NCI-H345 treated with DMSO at 0.1 percent for 48 hours (cell line): ENCODE data around the gene NOTUM.

ENCODE experiments used
- DNase-seq: peaks from one replicate; lab custom pipeline; 2025; ENCODE audit not compliant: unreplicated experiment; lab: John Stamatoyannopoulos, UW

Gene NOTUM

DNA sequence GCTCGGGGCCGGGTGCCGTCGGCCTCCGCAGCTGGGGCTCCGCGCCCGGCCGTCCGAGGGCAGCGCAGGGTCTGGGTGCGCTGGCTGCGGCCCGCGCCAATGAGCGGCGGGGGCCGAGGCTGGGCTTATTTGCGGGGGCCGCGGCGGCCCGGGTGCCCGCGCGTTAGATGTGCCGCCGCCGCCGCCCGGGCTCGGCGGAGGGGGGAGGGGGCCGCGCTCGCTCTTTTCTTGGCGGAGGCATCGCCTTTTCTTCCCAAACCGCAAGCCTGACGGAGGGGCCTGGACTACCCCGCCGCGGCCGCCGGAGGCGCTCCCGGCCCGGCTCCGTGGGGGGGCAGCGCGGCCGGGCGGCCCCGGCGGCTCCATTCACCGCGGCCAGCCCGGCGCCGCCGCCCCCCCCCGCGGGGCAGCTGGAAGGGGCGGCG is at the start of gene NOTUM:
Gene NOTUM, minus strand, starts transcription at position 101 of the 425 bp plus-strand sequence. CDS start 278 bp downstream, outside the sequence.
- DNase-seq = no peak

DNA sequence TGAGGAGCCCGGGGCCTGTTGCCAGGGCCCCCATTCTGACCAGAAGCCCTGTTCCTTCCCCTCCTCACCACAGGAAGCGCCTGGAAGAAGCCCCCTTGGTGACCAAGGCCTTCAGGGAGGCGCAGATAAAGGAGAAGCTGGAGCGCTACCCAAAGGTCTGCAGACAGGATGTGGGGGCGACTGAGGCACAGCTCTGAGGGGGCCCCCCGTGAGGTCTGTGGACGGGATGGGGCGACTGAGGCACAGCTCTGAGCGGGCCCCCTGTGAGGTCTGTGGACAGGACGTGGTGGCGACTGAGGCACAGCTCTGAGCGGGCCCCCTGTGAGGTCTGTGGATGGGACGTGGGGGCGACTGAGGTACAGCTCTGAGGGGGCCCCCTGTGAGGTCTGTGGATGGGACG is 48.4 kb upstream of the NOTUM start:
- no peak for DNase-seq

DNA sequence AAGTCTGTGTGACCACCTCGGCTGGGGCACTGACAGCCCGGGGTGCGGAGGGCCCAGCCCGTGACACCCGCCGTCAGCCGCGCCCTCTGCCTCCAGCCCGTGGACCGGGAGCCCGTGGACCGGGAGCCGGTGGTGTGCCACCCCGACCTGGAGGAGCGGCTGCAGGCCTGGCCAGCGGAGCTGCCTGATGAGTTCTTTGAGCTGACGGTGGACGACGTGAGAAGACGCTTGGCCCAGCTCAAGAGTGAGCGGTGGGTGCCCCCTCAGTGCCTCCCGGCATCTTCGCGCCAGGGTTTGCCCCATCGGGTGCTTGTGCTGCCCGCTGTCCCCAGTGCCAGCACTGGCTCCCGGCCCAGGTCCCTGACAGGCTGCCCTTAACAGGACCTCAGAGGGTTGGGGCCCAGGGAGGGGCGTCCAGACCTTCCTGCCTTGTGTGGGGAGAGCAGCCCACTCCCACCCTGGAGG is 48.0 kb upstream of the NOTUM start:
- DNase-seq = no peak

DNA sequence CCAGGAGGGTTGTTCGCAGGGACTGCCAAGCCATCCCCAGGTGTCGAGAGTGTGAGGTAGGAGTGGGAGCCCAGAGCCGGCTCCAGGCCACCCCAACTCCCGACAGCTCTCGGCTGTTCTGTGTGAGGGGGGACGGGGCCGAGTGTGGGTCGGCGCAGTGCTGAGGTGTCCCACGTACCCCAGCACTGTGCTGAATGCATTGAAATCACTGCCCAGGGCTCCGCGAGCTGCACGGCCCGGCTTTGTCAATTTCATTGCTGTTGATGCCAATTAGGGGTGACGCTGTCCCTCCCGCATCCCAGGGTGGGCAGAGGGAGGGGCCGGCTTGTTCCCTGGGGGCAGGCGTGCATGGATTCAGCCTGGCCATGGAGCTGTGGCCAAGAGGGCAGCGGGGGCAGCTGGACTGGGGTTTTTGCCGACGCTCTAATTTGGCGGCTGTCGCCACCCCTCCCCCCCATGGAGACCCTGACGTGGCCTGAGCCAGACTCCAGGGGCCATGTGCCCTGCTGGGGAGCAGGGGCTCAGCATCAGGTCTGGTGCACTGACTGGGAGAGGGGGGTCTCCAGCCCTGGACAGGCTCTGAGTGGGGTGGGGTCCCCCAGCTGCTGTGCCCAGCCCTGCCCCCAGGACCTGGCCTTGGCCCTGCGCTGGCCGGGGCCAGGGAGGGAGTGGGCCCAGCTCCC is 47.4 kb upstream of the NOTUM start:
- DNase-seq = no peak

DNA sequence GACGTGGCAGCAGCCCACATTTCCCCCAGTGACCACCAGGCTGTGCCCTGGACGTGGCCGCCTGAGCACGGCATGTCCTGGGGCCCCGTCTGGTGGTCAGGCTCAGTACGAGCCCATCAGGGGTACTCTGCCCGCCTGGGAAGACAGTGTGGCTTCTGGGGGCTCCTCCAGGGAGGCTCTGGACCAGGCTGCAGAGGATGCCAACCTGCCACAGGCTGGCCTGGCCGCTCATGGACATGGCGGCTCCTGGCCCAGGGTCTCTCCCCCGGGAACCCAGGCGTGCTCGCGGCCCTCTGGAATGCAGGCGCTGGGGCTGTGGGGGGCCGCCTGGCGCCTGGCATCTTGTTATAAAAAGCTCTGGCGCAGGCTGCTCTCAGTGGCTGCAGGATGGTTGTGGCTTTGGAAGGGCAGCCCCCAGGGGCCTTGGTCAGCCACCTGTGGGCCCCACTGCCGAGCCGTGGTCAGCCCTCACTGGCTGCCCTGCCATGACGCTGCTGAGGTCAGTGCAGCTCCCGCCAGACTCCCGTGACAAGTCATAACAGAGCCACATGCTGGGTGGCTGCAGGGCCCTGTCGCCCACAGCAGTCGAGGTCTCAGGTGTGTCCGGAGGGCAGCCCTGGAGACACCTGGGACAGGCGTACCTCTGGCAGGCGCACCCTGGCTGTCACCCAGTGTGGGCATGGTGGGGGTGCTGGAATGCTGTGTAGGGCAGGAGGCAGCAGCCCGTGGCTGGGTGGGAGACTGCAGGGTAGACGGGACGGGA is 46.7 kb upstream of the NOTUM start:
- DNase-seq = no peak

DNA sequence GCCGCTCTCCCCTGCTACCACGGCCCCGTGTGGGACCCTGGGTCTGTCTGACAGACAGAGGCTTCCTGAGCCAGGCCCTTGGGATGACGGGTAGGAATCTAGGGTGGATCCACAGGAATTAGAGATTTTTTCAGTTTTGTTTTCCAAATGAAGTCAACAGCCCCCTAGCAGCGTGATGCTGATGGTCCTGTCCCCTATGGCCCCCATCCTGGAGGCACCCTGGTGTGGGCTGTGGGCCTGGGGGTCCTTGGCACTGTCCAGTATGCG is 46.2 kb upstream of the NOTUM start:
- DNase-seq = no peak

DNA sequence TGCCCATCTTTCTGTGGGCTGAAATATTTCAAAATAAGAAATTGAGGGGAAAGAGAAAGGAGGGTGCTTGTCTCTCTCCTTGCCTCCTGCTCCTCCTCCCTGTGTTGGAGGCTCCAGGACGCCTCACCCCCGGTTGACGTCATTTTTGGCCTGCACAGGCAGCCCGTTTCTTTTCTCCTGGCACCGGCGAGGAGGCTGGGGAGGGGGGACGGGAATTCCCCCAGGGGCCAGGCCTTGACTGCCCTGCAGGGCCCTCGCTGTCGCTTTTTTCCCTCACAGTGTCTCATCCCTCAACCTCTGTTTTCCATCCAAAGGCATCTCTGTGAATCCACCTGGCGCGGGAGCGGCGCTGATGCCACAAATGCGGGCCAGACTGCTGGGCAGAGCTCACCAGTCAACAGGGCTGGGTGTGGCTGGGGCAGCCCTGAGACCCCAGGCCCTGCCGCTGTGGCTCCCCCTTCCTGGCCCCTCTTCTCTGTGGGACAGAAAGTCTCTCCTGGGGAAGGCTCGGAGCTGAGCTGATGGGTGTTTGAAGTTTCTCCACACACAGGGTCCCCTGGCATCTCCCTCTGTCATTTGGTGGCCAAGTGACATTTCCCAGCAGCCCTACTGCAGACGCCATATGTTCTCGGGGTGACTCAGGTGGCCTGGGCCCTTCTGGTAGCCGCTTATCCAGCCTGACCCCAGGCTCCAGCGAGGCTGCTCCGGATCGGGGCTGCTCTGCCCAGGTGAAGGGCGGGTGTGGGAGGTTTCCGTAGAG is 45.7 kb upstream of the NOTUM start:
- DNase-seq = no peak

DNA sequence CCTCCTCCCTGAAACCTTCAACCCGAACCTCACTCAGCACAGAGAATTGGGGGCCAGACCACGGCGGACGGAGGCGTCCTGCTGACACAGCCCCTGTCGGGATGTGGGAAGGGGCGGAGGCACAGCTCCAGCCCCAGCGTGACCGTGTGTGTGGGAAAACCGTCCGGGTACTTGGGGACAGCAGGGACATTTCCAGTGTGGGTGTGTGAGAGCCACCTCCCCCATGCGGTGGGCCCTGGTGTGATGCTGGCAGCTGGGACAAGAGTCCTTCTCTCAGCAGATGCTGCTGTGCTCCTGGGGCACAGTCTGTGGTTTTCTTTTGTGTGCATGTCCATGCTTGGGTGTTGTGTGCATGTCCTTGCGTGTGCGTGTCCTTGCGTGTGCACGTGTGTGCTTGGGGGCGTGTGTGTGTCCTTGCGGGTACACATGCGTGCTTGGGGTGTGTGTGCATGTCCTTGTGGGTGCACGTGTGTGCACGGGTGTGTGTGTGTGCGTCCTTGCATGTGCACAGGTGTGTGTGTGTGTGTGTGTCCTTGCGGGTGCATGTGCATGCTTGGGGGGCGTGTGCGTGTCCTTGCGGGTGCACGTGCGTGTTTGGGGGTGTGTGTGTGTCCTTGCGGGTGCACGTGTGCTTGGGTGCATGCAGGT is 44.8 kb upstream of the NOTUM start:
- DNase-seq = no peak

DNA sequence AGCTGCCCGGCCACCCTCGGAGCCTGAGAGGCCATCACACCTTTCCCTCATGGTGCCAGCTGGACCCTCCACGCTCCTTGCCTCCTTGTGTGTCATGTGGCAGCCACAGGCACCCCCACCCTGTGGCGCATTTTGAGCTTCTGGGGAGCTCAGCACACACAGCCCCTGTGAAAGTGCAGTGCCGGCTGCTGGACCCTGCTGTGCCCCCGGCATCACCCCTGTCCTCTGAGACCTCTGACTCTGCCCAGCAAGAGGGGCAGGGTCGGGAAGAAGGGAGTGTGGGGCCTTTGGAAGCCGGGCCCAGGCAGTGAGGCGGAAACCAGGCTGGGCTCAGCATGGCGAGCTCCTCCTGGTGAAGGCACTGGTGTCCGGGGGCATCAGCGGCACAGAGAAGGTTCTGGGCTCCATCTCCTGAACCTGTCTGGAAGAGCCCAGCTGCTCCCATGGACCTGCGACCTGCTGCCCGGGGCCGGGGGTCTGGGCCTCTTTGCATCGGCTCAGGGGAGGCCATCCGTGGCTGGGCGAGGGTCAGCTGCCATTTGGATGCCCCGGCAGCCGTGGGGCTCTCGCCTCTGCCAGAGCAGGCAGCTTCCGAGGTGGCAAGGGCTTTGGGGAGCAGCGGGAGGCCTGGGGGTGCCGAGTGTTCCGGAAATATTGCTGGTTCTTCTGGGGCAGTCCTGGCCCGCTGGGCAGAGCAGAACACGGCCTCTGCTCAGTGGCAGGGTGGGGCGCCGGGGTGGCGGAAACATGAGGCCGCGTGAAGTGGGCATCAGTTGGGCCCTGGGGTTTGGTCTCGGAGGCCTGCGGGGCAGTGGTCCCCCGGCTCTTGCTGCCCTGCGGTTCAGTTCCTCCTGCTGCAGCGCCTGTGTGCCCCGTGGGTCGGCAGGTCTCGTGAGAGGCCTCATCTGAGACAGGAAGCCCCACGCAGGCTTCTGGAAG is 43.8 kb upstream of the NOTUM start:
- DNase-seq = no peak

DNA sequence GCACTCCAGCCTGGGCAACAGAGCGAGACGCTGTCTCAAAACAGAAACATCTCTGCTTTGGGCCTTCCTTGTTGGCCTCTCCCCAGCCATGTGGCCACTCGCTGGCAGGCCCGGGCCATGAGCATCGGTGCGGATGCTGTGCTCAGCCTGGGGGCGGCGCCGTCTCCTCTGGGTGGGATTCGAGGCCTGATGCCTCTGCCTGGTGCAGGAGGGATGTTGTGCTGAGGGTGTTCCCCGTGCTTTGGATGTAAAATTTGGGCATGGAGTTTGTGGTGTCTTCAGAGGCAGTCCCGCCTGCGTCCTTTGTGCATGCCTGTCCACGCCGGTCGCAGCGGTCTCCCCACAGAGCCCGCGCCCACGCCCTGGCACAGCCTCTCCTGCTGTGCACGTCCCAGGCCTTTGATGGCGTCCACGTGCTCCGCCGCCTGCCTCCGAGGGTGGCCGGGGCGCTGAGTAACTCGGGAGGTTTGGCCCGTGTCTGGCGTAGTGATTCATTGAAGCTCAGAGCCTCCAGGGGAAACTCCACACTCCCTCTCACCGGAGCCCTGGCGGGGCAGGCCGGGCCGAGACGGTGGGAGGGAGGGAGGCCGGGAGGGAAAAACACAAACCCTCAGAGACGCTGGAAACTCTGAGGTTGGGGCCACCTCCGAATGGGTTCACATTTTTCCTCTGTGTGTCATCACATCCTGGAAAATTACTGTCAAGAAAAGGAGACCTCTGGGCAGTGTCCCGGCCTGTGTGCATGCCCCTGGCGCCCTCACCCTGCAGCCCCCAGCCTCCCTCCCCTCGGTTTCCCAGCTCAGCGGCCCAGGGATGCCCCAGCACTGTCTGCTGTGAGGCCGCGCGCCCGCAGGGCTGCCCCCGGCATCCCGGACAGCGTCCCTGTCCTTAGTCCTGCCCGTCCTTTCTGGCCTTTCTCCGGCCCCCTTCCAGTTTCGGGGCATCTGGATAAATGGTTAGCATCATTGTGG is 42.7 kb upstream of the NOTUM start:
- no peak for DNase-seq

DNA sequence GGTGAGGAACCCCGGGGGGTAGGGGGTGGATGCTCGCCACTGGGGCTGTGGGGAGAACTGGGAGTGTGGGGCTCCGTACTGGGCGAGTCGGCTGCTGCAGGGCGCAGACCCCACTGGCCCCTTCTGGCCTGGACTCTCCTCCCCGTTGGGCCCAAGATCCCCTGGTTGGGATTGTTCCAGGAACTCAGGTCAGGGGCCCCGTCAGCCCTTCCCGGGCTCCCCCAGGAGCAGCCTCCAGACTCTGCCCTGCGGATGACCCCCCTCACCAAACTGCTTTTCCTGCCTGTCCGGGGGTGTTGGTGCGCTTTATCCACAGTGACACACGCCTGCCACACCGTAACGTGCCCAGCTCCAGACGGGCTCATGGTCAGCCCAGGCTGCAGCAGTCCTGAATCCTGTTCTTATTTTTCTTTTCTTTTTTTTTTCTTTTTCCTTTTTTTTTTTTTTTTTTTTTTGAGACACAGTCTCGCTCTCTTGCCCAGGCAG is 40.6 kb upstream of the NOTUM start:
- DNase-seq = no peak

DNA sequence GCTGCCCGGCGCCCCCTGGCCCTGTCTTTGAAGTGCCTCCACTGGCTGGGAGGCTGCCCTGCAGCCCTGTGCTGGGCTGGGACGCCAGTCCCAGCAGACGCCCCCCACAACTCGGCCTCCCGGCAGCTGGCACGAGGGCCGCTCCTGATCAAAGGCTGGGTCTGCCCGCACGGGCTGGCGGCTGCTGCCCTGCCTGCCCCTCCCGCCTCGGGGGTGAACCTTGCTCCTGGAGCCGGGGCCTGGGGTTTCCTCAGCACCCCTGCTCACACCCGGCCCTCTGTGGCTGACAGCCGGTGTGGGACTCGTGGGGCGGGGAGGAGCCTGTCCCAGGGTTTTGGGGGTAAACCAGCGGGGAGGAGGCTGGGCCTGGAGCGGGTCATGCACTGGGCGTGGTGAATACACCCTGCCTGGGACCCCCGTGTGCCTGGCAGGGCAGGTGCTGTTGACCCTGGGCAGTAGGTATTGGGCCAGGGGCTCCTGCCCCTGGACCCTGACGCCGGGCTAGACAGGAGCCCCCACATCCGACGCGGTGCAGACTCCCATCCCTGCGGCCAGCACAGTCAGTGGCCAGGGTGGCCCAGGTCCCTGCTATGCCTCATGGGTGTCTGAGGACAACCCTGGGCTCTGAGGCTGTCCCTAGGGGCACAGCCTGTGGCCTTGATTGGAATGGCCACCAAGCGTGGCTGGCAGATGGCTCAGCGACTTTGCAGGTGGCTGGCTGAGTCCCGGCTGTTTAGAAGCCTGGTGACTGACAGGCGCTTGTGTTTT is 40.0 kb upstream of the NOTUM start:
- no peak for DNase-seq

DNA sequence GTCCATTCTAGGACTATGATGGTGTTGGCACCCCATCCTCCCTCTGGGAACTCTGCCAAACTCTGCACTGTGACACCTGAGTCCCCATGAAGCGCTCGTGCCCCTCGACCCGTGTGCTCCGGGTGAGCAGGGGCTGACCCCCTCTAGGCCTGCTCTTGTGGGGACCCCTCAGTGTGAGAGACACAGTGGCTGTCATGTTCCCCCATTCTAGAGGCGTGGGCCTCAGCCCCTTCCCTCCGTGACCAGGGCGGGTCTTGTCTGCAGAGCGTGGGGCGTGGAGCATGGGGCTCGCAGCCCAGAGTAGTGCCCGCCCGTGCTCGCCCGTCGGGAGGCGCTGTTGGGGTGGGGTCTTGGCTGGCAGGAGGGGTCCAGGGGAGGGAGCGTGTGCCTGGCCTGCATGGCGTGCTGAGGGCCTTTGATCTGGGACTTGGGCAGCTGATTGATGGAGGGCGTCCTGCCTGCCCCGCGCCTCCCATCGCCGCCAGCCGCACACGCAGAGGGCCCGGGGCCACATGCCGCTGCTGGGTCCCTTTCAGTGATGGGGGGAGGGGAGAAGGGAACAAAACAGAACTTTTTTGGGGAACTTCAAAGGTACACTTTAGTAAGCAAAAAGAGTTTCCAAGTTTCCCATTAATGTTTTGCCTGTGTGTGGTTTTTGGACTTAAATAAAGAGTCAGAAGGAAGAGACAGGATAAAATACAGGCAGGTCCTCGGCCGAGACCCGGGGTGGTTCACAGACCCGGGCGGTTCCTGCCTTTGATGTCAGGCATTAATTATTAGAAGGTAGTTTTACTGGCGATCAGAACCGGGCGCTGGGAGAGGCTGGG is 39.2 kb upstream of the NOTUM start:
- no peak for DNase-seq

DNA sequence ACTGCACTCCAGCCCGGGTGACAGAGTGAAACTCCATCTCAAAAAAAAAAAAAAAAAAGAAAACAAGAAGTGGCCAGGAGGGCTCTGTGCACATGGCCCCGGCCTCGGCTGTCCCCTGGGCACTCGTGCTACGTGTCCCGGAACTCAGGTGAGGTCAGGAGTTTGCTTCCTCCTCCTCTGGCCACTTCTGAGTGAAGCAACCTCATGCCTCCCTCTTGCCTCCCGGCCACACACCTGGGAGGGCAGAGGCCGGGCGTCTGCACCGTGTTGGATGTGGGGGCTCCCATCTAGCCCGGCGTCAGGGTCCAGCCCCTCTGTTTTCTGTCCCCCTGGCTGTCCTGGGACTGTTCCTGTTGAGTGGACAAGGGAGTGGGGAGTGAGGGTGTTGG is 38.6 kb upstream of the NOTUM start:
- no peak for DNase-seq

DNA sequence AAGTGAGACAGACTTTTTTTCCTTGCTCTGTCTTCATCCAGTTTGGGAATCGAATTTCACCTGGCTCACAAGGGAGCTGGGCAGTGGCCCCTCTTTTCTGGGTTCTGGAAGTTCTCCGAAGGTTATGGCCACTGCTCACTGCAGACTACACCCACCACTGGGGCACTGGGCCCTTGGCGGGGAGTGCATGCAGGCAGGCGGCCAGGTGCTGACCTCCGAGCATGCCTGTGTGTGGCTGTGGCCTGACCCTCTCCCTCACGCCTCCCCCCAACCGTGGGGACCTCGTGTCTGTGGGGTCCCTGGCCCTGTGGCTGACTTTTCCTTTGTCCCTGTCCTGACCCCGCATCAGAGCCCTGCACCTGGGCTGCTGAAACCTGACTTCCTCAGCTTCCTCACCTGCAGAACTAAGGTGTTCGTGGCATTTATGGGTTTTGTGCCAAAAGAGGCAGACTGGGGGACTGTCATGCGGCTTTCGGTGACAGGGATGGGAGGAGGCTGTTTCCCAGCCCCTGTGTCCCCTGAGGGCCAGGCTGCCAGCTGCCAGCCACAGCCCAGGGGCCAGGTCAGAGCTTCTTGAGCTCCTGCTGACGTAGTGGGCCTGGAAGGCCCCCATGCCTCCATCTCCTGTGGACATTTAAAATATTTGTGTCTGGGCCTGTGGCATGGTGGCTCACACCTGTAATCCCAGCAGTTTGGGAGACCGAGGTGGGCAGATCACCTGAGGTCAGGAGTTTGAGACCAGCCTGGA is 37.9 kb upstream of the NOTUM start:
- DNase-seq = no peak

DNA sequence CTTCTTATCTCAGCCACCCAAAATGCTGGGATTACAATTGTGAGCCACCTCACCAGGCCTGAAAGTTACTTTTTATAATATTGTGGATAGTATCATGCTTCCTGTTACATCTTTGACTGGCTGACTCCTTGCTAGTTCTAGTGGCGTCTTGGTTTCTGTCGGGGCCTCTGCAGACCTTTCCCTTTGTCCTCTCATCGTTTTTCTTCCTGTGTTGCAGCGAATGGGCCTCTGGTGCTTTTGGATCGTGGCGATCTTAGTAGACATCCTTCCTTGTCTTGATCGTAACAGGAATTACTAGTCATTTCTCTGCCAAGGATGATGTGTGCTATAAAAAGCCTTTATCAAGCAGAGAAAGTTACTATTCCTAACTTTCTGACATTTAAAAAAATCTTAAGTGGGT is 37.2 kb upstream of the NOTUM start:
- DNase-seq = no peak
